Middle frontal gyrus (tissue), 1 donor: Measurements from ENCODE around the gene ESR2.
"Not testable (repeated sequence)": the region's sequence is repeated elsewhere in the genome, so short reads cannot be mapped to it uniquely, and the experiment has no call there.

Experiments used
- DNase-seq: peaks from one replicate; pipeline ENCODE4 v3.0.0-alpha.2; 2015; ENCODE audit warnings: low spot score; ENCODE audit errors: extremely low spot score

ESR2 gene

GRCh38 chr14:64040044-64040443 lies 254.1 kb downstream of the ESR2 start:
- no peak for DNase-seq

GRCh38 chr14:64038841-64039542 lies 255.2 kb downstream of the ESR2 start:
- no peak for DNase-seq

GRCh38 chr14:64037869-64038745 lies 256.1 kb downstream of the ESR2 start:
- not testable (repeated sequence) for DNase-seq

- DNase-seq: no peak
These were observed 259.0 kb downstream of the ESR2 start for GRCh38 chr14:64035143-64035542.
